ENCODE measurements around the gene IL18RAP. TPM values are rescaled to one million over a fixed set of nuclear protein-coding genes. Genes with fewer than 3 reads are reported as not detected.

IL18RAP gene
- total and polyA plus RNA-seq, 2 donors (not counting 3 experiments of a cell fraction or from before 2014, with no cell fraction given): 0.03 TPM; not detected in 1

DNA sequence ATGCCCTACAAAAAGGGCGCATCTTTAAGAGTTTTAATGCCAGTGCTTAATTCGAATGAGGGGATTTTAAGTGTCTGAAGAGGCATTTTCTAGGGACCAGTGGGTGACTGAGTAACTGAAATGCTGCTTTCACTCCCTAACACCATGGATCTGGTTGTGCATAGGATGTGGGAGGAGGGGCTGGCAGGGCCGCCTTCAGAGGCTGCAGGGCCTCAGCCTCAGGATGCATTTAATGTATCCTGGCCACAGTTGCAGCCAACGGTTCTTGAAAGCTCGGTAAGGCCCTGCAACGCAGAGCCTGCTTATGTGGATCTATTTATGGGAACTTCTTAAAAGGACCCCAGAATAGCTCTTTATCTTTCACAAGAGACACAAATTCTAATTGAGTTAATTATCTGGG is 25.8 kb upstream of the IL18RAP start:
- Histone ChIP-seq H3K4me2 (ENCODE audit: insufficient read depth, low read length) (no peak overlapping the region), H3K4me1 (ENCODE audit: control insufficient read depth, extremely low read depth, insufficient read depth, low read length) (no peaks in the 10 kb centered on the region), H3K9me1 (replicated peaks; ENCODE audit: control insufficient read depth, extremely low read depth, insufficient read depth, low read length) (no peaks in the 10 kb centered on the region), H4K20me1 (replicated peaks; ENCODE audit: control insufficient read depth, extremely low read depth, insufficient read depth, low read length) (no peaks in the 10 kb centered on the region), H3K27me3 (ENCODE audit: control insufficient read depth in 2 of 2, insufficient read depth in 2 of 2, low read length in 2 of 2) (no peaks in the 10 kb centered on the region), H3K4me3 (replicated peaks in 1 of 3; ENCODE audit: insufficient read depth in 1 of 3, low read depth in 1 of 3, low read length in 3 of 3) (no peak overlapping the region), H3K9me3 (replicated peaks; ENCODE audit: control insufficient read depth, insufficient read depth, low read length) (no peaks in the 10 kb centered on the region), H3K36me3 (ENCODE audit: control insufficient read depth in 2 of 2, extremely low read depth in 1 of 2, insufficient read depth in 2 of 2, low read length in 2 of 2) (no peaks in the 10 kb centered on the region), H3K79me2 (ENCODE audit: control insufficient read depth, insufficient read depth, low read length) (no peaks in the 10 kb centered on the region), H2AFZ (ENCODE audit: low read depth, low read length) (no peak overlapping the region), H3K9ac (replicated peaks; ENCODE audit: extremely low read depth, insufficient read depth, low read length) (no peak overlapping the region), H3K27ac (ENCODE audit: insufficient read depth, low read depth, low read length) (no peak overlapping the region)
- no peak for TF ChIP-seq POLR2AphosphoS5 (IDR thresholded peaks at IDR 0.05; ENCODE audit: insufficient read depth, low read depth, low read length)
- TF ChIP-seq, protein P1, sequence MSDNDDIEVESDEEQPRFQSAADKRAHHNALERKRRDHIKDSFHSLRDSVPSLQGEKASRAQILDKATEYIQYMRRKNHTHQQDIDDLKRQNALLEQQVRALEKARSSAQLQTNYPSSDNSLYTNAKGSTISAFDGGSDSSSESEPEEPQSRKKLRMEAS (IDR thresholded peaks at IDR 0.05; ENCODE audit: insufficient read depth, insufficient read length): no peak
- no peak for TF ChIP-seq MYC (IDR thresholded peaks at IDR 0.05; ENCODE audit: low read depth, low read length)
- no peak for TF ChIP-seq FOS (IDR thresholded peaks at IDR 0.05; ENCODE audit: borderline replicate concordance, insufficient read depth, low read length)
- no peak for TF ChIP-seq JUN (IDR thresholded peaks at IDR 0.05; ENCODE audit: borderline replicate concordance, insufficient read depth, insufficient read length, low read depth)
- no peak for TF ChIP-seq EZH2 (IDR thresholded peaks at IDR 0.05; ENCODE audit: borderline replicate concordance, low read depth, low read length, severe bottlenecking)
- DNase-seq (ENCODE audit: low read depth, low spot score) (no peak), FAIRE-seq (no peak)
- POLR2A ChIA-PET: no interaction called here
- intact Hi-C loops (cut with micrococcal nuclease): no loop called here
- dilution Hi-C loops (cut with MboI; ENCODE audit: extremely low pct_ligation_motif_present, low sequenced_read_pairs): no loop called here
- BruUV-seq (replicated peaks): no TSS peak
- CTCF ChIA-PET: interaction anchor here (1.1 kb wide), 1 partner anchor 95 kb away, joined by 4 read pairs; no protein-coding TSS in a partner anchor

DNA sequence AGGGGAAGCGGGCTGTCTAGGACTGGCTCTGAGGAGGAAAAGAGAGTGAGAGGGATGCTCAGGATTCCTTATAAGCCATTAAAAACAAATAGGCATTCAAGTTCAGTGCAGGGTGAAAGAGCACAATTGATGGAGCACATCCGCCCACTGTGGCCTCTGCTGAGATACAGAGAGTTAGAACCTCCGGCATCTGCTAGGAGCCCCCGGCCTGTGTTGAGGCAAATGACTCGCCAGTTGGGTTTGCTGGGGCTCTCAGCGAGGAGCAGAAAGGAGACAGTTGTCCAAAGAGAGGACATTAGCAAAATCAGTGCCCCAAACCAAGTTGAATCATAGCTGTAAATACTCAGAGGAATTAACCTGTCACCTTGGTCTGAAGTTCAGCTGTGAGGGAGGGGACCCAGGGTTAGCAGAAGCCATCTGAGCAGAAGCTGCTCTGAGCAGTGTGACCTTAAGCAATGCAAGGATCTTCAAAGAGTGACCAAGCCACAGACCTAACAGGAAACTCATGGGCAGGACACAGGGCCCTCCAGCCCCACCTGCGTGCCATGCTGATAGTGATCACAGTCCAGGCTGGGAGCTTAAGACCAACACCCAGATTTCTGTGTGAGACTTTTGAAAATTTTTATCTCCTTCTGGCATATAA is 23.3 kb upstream of the IL18RAP start:
- H2AFZ ChIP-seq (ENCODE audit: low read depth, low read length): no peak overlapping the region
- intact Hi-C loops (cut with micrococcal nuclease): no loop called here
- H3K4me3 ChIP-seq (replicated peaks in 1 of 3; ENCODE audit: insufficient read depth in 1 of 3, low read depth in 1 of 3, low read length in 3 of 3): no peak overlapping the region
- BruUV-seq (replicated peaks): no TSS peak
- no peaks in the 10 kb centered on the region for H3K4me1 ChIP-seq (ENCODE audit: control insufficient read depth, extremely low read depth, insufficient read depth, low read length)
- no peaks in the 10 kb centered on the region for H3K9me3 ChIP-seq (replicated peaks; ENCODE audit: control insufficient read depth, insufficient read depth, low read length)
- H3K79me2 ChIP-seq (ENCODE audit: control insufficient read depth, insufficient read depth, low read length): no peaks in the 10 kb centered on the region
- TF ChIP-seq FOS (IDR thresholded peaks at IDR 0.05; ENCODE audit: borderline replicate concordance, insufficient read depth, low read length) (no peak), JUN (IDR thresholded peaks at IDR 0.05; ENCODE audit: borderline replicate concordance, insufficient read depth, insufficient read length, low read depth) (no peak), MYC (IDR thresholded peaks at IDR 0.05; ENCODE audit: low read depth, low read length) (no peak), POLR2AphosphoS5 (IDR thresholded peaks at IDR 0.05; ENCODE audit: insufficient read depth, low read depth, low read length) (no peak), POLR2A (IDR thresholded peaks at IDR 0.05; ENCODE audit: low read depth, low read length) (no peak), GATA2 (IDR thresholded peaks at IDR 0.05; ENCODE audit: insufficient read depth, insufficient read length, low read depth, low read length) (no peak), EZH2 (IDR thresholded peaks at IDR 0.05; ENCODE audit: borderline replicate concordance, low read depth, low read length, severe bottlenecking) (no peak)
- TF ChIP-seq, protein P2, sequence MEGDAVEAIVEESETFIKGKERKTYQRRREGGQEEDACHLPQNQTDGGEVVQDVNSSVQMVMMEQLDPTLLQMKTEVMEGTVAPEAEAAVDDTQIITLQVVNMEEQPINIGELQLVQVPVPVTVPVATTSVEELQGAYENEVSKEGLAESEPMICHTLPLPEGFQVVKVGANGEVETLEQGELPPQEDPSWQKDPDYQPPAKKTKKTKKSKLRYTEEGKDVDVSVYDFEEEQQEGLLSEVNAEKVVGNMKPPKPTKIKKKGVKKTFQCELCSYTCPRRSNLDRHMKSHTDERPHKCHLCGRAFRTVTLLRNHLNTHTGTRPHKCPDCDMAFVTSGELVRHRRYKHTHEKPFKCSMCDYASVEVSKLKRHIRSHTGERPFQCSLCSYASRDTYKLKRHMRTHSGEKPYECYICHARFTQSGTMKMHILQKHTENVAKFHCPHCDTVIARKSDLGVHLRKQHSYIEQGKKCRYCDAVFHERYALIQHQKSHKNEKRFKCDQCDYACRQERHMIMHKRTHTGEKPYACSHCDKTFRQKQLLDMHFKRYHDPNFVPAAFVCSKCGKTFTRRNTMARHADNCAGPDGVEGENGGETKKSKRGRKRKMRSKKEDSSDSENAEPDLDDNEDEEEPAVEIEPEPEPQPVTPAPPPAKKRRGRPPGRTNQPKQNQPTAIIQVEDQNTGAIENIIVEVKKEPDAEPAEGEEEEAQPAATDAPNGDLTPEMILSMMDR (IDR thresholded peaks at IDR 0.05; ENCODE audit: extremely low read depth in 1 of 2, insufficient read depth in 1 of 2, low read depth in 1 of 2, low read length in 2 of 2): no peak
- TF ChIP-seq, protein P1 (IDR thresholded peaks at IDR 0.05; ENCODE audit: insufficient read depth, insufficient read length): no peak
- no peak overlapping the region for H3K27ac ChIP-seq (ENCODE audit: insufficient read depth, low read depth, low read length)
- dilution Hi-C loops (cut with MboI; ENCODE audit: extremely low pct_ligation_motif_present, low sequenced_read_pairs): no loop called here
- DNase-seq (ENCODE audit: low read depth, low spot score) (no peak), FAIRE-seq (no peak)
- H3K27me3 ChIP-seq (ENCODE audit: control insufficient read depth in 2 of 2, insufficient read depth in 2 of 2, low read length in 2 of 2): no peaks in the 10 kb centered on the region
- ChIA-PET POLR2A (no interaction called here), CTCF (no interaction called here)
- H3K9me1 ChIP-seq (replicated peaks; ENCODE audit: control insufficient read depth, extremely low read depth, insufficient read depth, low read length): no peaks in the 10 kb centered on the region
- H3K9ac ChIP-seq (replicated peaks; ENCODE audit: extremely low read depth, insufficient read depth, low read length): no peak overlapping the region
- H3K4me2 ChIP-seq (ENCODE audit: insufficient read depth, low read length): no peak overlapping the region
- no peaks in the 10 kb centered on the region for H3K36me3 ChIP-seq (ENCODE audit: control insufficient read depth in 2 of 2, extremely low read depth in 1 of 2, insufficient read depth in 2 of 2, low read length in 2 of 2)
- no peaks in the 10 kb centered on the region for H4K20me1 ChIP-seq (replicated peaks; ENCODE audit: control insufficient read depth, extremely low read depth, insufficient read depth, low read length)

All from endothelial cell of umbilical vein (primary cell).